HepG2 (cell line): ENCODE results near the gene STK10. TPM values are rescaled to one million over a fixed set of nuclear protein-coding genes. Genes with fewer than 3 reads are reported as not detected.

Source experiments
- CENPT ChIP-seq: sonication (generic); formaldehyde crosslinking; IDR thresholded peaks from 2 replicates; pipeline ENCODE4 v1.8.0; 2022; ENCODE audit warnings: low read depth, mild to moderate bottlenecking, moderate library complexity, missing genetic modification reagents
- E2F1 ChIP-seq: sonication (generic); formaldehyde crosslinking; IDR thresholded peaks from 2 replicates; pipeline ENCODE4 v1.5.0; 2020; ENCODE audit warnings: missing genetic modification reagents
- ETV5 ChIP-seq: IDR thresholded peaks from 2 replicates; pipeline ENCODE4 v1.6.1; 2018; ENCODE audit warnings: missing biosample characterization, missing genetic modification reagents, inconsistent platforms, borderline replicate concordance
- EZH2 ChIP-seq: conservative IDR thresholded peaks from 2 replicates; pipeline ENCODE4 v1.6.1; 2012; ENCODE audit warnings: mild to moderate bottlenecking, low read depth, low read length, moderate library complexity
- GMEB1 ChIP-seq: sonication (generic); formaldehyde crosslinking; IDR thresholded peaks from 2 replicates; pipeline ENCODE4 v1.5.1; 2020; ENCODE audit warnings: missing genetic modification reagents, mild to moderate bottlenecking, borderline replicate concordance
- GPBP1L1 ChIP-seq: sonication (generic); formaldehyde crosslinking; IDR thresholded peaks from 2 replicates; pipeline ENCODE4 v1.5.0; 2020; ENCODE audit warnings: mild to moderate bottlenecking, missing genetic modification reagents
- IRF2 ChIP-seq: IDR thresholded peaks from 2 replicates; pipeline ENCODE4 v1.6.1; 2018; ENCODE audit warnings: missing genetic modification reagents, missing compliant biosample characterization
- KDM2A ChIP-seq: sonication (generic); formaldehyde crosslinking; IDR thresholded peaks from 2 replicates; pipeline ENCODE4 v1.4.0; 2020; ENCODE audit warnings: low read depth, missing genetic modification reagents, borderline replicate concordance
- POLR2AphosphoS2 ChIP-seq: IDR thresholded peaks from 2 replicates; pipeline ENCODE4 v1.6.1; 2011; ENCODE audit warnings: low read depth, low read length, improper control_type of control experiment
- RERE ChIP-seq: IDR thresholded peaks from 2 replicates; pipeline ENCODE4 v1.6.1; 2016; ENCODE audit warnings: low read depth, missing genetic modification reagents, missing compliant biosample characterization
- SIX1 ChIP-seq: sonication (generic); formaldehyde crosslinking; IDR thresholded peaks from 2 replicates; pipeline ENCODE4 v1.4.0; 2020; ENCODE audit warnings: missing genetic modification reagents, borderline replicate concordance
- SP1 ChIP-seq, 2 experiments: fragments of 450-650 bp in 1 of 2; sonication (generic) in 1 of 2; formaldehyde crosslinking in 1 of 2; IDR thresholded peaks; 2 replicates each; pipeline versions ENCODE4 v1.4.0 to v1.6.1; 2016 to 2020; ENCODE audit warnings: missing genetic modification reagents in 1 of 2
- ZNF234 ChIP-seq: sonication (generic); formaldehyde crosslinking; conservative IDR thresholded peaks from 2 replicates; pipeline ENCODE4 v1.5.1; 2020; ENCODE audit warnings: mild to moderate bottlenecking, missing genetic modification reagents
- ZNF263 ChIP-seq: sonication (generic); formaldehyde crosslinking; IDR thresholded peaks from 2 replicates; pipeline ENCODE4 v1.4.0; 2020; ENCODE audit warnings: missing genetic modification reagents
- ZNF33A ChIP-seq: sonication (generic); formaldehyde crosslinking; IDR thresholded peaks from 2 replicates; pipeline ENCODE4 v1.5.1; 2020; ENCODE audit warnings: missing genetic modification reagents, mild to moderate bottlenecking, moderate library complexity, borderline replicate concordance
- ZNF432 ChIP-seq: sonication (generic); formaldehyde crosslinking; IDR thresholded peaks from 2 replicates; pipeline ENCODE4 v1.5.0; 2020; ENCODE audit warnings: missing genetic modification reagents, mild to moderate bottlenecking, borderline replicate concordance
- polyA plus RNA-seq, 8 experiments: library from polyadenylated mRNA; depleted of rRNA in 3 of 8; stranded (reverse) in 7 of 8; unstranded in 1 of 8; fragments of >200 nt; fragmentation: Illumina TruSeq in 4 of 8; extraction: Trizol in 4 of 8; gene quantifications; 2 replicates each; pipeline versions ENCODE4 v1.2.1 to v1.2.3, GENCODE V29; 2011 to 2016; ENCODE audit warnings: low read depth in 4 of 8, missing spikeins in 1 of 8, mixed read lengths in 1 of 8; ENCODE audit not compliant: insufficient read depth in 1 of 8
- total RNA-seq, 5 experiments: library from RNA; depleted of rRNA; stranded (reverse); fragments of >200 nt; fragmentation: Illumina TruSeq; extraction: Trizol; gene quantifications; 2 replicates each; pipeline ENCODE4 v1.2.3, GENCODE V29; 2016; ENCODE audit warnings: low read depth in 1 of 5

Gene STK10
- total and polyA plus RNA-seq, 2 of the 13 experiments (the other 11 are each of a cell fraction or from before 2014, with no cell fraction given), result 7.0 to 7.2 TPM

GRCh38 chr5:172188033-172188892 is at the start of gene STK10 (continued):
- no peak for TF ChIP-seq RERE (CRISPR knock-in tag)
- TF ChIP-seq POLR2AphosphoS2, result no peak
- TF ChIP-seq GMEB1 (CRISPR knock-in tag), result peak; percentile 68; the same call in 1 of the 2 replicates
- no peak for TF ChIP-seq GPBP1L1 (CRISPR knock-in tag)
- no peak for TF ChIP-seq EZH2
- TF ChIP-seq KDM2A, result peak; percentile 87
- TF ChIP-seq ZNF263 (CRISPR knock-in tag), result peak; percentile 66
- peak; percentile 52; the same call in 1 of the 2 replicates for TF ChIP-seq ETV5
- no peak for TF ChIP-seq SIX1 (CRISPR knock-in tag)
- no peak for TF ChIP-seq ZNF432 (CRISPR knock-in tag)
- TF ChIP-seq CENPT (CRISPR knock-in tag), result no peak
- no peak; the same call in 1 of the 2 replicates for TF ChIP-seq ZNF234 (CRISPR knock-in tag)
- TF ChIP-seq E2F1 (CRISPR knock-in tag), result no peak
- TF ChIP-seq SP1 (IDR thresholded peaks at IDR 0.05), result no peak
- 0 out of 2 replicates have a peak, but pooled peaks have one; percentile 4 for TF ChIP-seq SP1 (CRISPR knock-in tag; IDR thresholded peaks at IDR 0.05)
- peak; percentile 26; the same call in 1 of the 2 replicates for TF ChIP-seq ZNF33A
- peak; percentile 69; the same call in 1 of the 2 replicates for TF ChIP-seq IRF2 (CRISPR knock-in tag)
